ENCODE results near the gene RBKS. TPM values are rescaled to one million over a fixed set of nuclear protein-coding genes. Genes with fewer than 3 reads are reported as not detected.
A peak's percentile ranks its signal among the peaks of the same experiment; 100 is the strongest.

RBKS gene
- total RNA-seq, 1 donor from 2014 or later = 1.8 TPM

GRCh38 chr2:27831279-27832050 lies 58.7 kb downstream of the RBKS start:
- Histone ChIP-seq H3K36me3 (ENCODE audit: control insufficient read depth, insufficient read depth, low read length) (peaks cover 1% of the 10 kb centered on the region), H3K27me3 (ENCODE audit: control insufficient read depth, insufficient read depth, low read length) (no peaks in the 10 kb centered on the region), H3K4me3 (ENCODE audit: low read depth, low read length) (no peak overlapping the region)
- TF ChIP-seq CTCF (IDR thresholded peaks at IDR 0.05; ENCODE audit: insufficient read depth, low read length, poor library complexity, severe bottlenecking) = no peak
- DNase-seq (ENCODE audit: low read depth) = peak; percentile 53

- Histone ChIP-seq H3K4me3 (ENCODE audit: low read depth, low read length) (no peak overlapping the region), H3K36me3 (ENCODE audit: control insufficient read depth, insufficient read depth, low read length) (peaks cover 1% of the 10 kb centered on the region), H3K27me3 (ENCODE audit: control insufficient read depth, insufficient read depth, low read length) (no peaks in the 10 kb centered on the region)
- TF ChIP-seq CTCF (IDR thresholded peaks at IDR 0.05; ENCODE audit: insufficient read depth, low read length, poor library complexity, severe bottlenecking) = no peak
- DNase-seq (ENCODE audit: low read depth) = no peak
These were observed 59.5 kb downstream of the RBKS start for GRCh38 chr2:27830656-27831055.

GRCh38 chr2:27829791-27830190 lies 60.4 kb downstream of the RBKS start:
- Histone ChIP-seq H3K36me3 (ENCODE audit: control insufficient read depth, insufficient read depth, low read length) (peaks cover 1% of the 10 kb centered on the region), H3K4me3 (ENCODE audit: low read depth, low read length) (no peak overlapping the region), H3K27me3 (ENCODE audit: control insufficient read depth, insufficient read depth, low read length) (no peaks in the 10 kb centered on the region)
- DNase-seq (ENCODE audit: low read depth) = no peak
- no peak for TF ChIP-seq CTCF (IDR thresholded peaks at IDR 0.05; ENCODE audit: insufficient read depth, low read length, poor library complexity, severe bottlenecking)

- Histone ChIP-seq H3K27me3 (ENCODE audit: control insufficient read depth, insufficient read depth, low read length) (no peaks in the 10 kb centered on the region), H3K4me3 (ENCODE audit: low read depth, low read length) (no peak overlapping the region), H3K36me3 (ENCODE audit: control insufficient read depth, insufficient read depth, low read length) (peaks cover 3% of the 10 kb centered on the region)
- no peak for TF ChIP-seq CTCF (IDR thresholded peaks at IDR 0.05; ENCODE audit: insufficient read depth, low read length, poor library complexity, severe bottlenecking)
- no peak for DNase-seq (ENCODE audit: low read depth)
These were observed 61.9 kb downstream of the RBKS start for GRCh38 chr2:27828305-27828704.

- Histone ChIP-seq H3K36me3 (ENCODE audit: control insufficient read depth, insufficient read depth, low read length) (peaks cover 2% of the 10 kb centered on the region), H3K27me3 (ENCODE audit: control insufficient read depth, insufficient read depth, low read length) (no peaks in the 10 kb centered on the region), H3K4me3 (ENCODE audit: low read depth, low read length) (no peak overlapping the region)
- no peak for DNase-seq (ENCODE audit: low read depth)
- TF ChIP-seq CTCF (IDR thresholded peaks at IDR 0.05; ENCODE audit: insufficient read depth, low read length, poor library complexity, severe bottlenecking) = no peak
These were observed 65.8 kb downstream of the RBKS start for GRCh38 chr2:27824401-27824800.

GRCh38 chr2:27823569-27823968 lies 66.6 kb downstream of the RBKS start:
- DNase-seq (ENCODE audit: low read depth) = no peak
- H3K27me3 ChIP-seq (ENCODE audit: control insufficient read depth, insufficient read depth, low read length) = no peaks in the 10 kb centered on the region
- TF ChIP-seq CTCF (IDR thresholded peaks at IDR 0.05; ENCODE audit: insufficient read depth, low read length, poor library complexity, severe bottlenecking) = no peak
- peaks cover 2% of the 10 kb centered on the region for H3K36me3 ChIP-seq (ENCODE audit: control insufficient read depth, insufficient read depth, low read length)
- no peak overlapping the region for H3K4me3 ChIP-seq (ENCODE audit: low read depth, low read length)
